CD4-positive, alpha-beta T cell (primary cell): ENCODE results near the gene CMSS1. TPM values are rescaled to one million over a fixed set of nuclear protein-coding genes. Genes with fewer than 3 reads are reported as not detected.

Experiments used
- ATAC-seq: fragments of 200-7000 bp; cut with Tn5 transposase; one replicate; pipeline ENCODE4 v1.10.0; 2022; ENCODE audit warnings: mild to moderate bottlenecking; ENCODE audit not compliant: poor library complexity
- CTCF ChIA-PET: fragments of 350-600 bp; sonication (Branson Sonifier 250); formaldehyde crosslinking; loops from one replicate; lab custom pipeline; 2021; ENCODE audit warnings: antibody characterized with exemption, inconsistent platforms; lab: Charles Lee
- POLR2A ChIA-PET: fragments of 350-600 bp; sonication (Branson Sonifier 250); formaldehyde crosslinking; loops from one replicate; lab custom pipeline; 2021; ENCODE audit warnings: antibody characterized with exemption, inconsistent platforms; lab: Charles Lee
- DNase-seq, 14 experiments: peaks; one replicate each; pipeline ENCODE4 v3.0.0-alpha.2; 2013 to 2020; ENCODE audit warnings: mixed read lengths in 2 of 14
- H3K27ac ChIP-seq, 2 donors: one replicate each; pipeline versions ENCODE4 v1.5.1 to v1.7.0; 2013; ENCODE audit warnings: low read length in 2 of 2, low read depth in 1 of 2, mild to moderate bottlenecking in 1 of 2
- H3K27me3 ChIP-seq, 2 experiments: 1 replicate in 1 of 2; 2 replicates in 1 of 2; pipeline versions ENCODE4 v1.6.1 to v1.7.0; 2013; ENCODE audit warnings: low read length in 2 of 2, control low read depth in 1 of 2, mild to moderate bottlenecking in 1 of 2, moderate library complexity in 1 of 2; ENCODE audit not compliant: insufficient read depth in 2 of 2, control insufficient read depth in 1 of 2
- H3K36me3 ChIP-seq: one replicate; pipeline ENCODE4 v1.6.1; 2013; ENCODE audit warnings: low read length, control low read depth; ENCODE audit not compliant: insufficient read depth
- H3K4me1 ChIP-seq: one replicate; pipeline ENCODE4 v1.6.1; 2013; ENCODE audit warnings: low read length, control low read depth; ENCODE audit not compliant: insufficient read depth
- H3K4me3 ChIP-seq: one replicate; pipeline ENCODE4 v1.5.1; 2013; ENCODE audit warnings: mild to moderate bottlenecking, low read length, moderate library complexity
- H3K9me3 ChIP-seq, 2 experiments: 1 replicate in 1 of 2; 2 replicates in 1 of 2; pipeline versions ENCODE4 v1.6.1 to v1.7.0; 2013; ENCODE audit warnings: low read length in 2 of 2, mild to moderate bottlenecking in 2 of 2, control low read depth in 1 of 2, moderate library complexity in 1 of 2; ENCODE audit not compliant: control insufficient read depth in 1 of 2, insufficient read depth in 1 of 2
- H3K27ac Mint-ChIP-seq: one replicate; pipeline ENCODE4 v1.8.0; 2020; ENCODE audit warnings: mixed read lengths
- H3K27me3 Mint-ChIP-seq: one replicate; pipeline ENCODE4 v1.8.0; 2021; ENCODE audit warnings: mixed read lengths
- H3K36me3 Mint-ChIP-seq: one replicate; pipeline ENCODE4 v1.8.0; 2021; ENCODE audit warnings: low read depth, mixed read lengths
- H3K4me1 Mint-ChIP-seq: one replicate; pipeline ENCODE4 v1.8.0; 2021; ENCODE audit warnings: low read depth, mixed read lengths
- H3K4me3 Mint-ChIP-seq: one replicate; pipeline ENCODE4 v1.8.0; 2020; ENCODE audit warnings: mild to moderate bottlenecking, mixed read lengths
- H3K9me3 Mint-ChIP-seq: one replicate; pipeline ENCODE4 v1.8.0; 2020; ENCODE audit warnings: mixed read lengths
- intact Hi-C, 2 experiments: fragments of 100-400 bp; cut with DNase I in 1 of 2; cut with micrococcal nuclease in 1 of 2; formaldehyde crosslinking; loops; one replicate each; pipeline versions ENCODE4 v1.15.1 to v1.9.0; 2023 to 2025; cut with DNase I, micrococcal nuclease
- total RNA-seq, 174 experiments: library from RNA in 2 of 174; stranded (reverse) in 2 of 174; gene quantifications; one replicate each; pipeline ENCODE4 v1.2.3 and lab custom pipeline; 2021 to 2026
- TF ChIP-seq, protein P1 (sequence below): fragments of 200-600 bp; IDR thresholded peaks from one replicate; pipeline ENCODE4 v1.8.0; 2022; ENCODE audit warnings: antibody characterized with exemption, mild to moderate bottlenecking

The CMSS1 gene
- total RNA-seq, 2 experiments from 2014 or later, result 12.2 TPM

- no peaks in the 10 kb centered on the region for H3K9me3 ChIP-seq
- no peaks in the 10 kb centered on the region for H3K4me1 ChIP-seq
- ChIA-PET POLR2A (no interaction called here), CTCF (no interaction called here)
- Mint-ChIP-seq H3K27me3 (no peaks in the 10 kb centered on the region), H3K9me3 (no peaks in the 10 kb centered on the region), H3K4me1 (no peaks in the 10 kb centered on the region), H3K27ac (no peak overlapping the region), H3K36me3 (no peaks in the 10 kb centered on the region), H3K4me3 (no peak overlapping the region)
- DNase-seq (no peak), ATAC-seq (no peak)
- H3K27me3 ChIP-seq, result no peaks in the 10 kb centered on the region
- TF ChIP-seq, protein P1, sequence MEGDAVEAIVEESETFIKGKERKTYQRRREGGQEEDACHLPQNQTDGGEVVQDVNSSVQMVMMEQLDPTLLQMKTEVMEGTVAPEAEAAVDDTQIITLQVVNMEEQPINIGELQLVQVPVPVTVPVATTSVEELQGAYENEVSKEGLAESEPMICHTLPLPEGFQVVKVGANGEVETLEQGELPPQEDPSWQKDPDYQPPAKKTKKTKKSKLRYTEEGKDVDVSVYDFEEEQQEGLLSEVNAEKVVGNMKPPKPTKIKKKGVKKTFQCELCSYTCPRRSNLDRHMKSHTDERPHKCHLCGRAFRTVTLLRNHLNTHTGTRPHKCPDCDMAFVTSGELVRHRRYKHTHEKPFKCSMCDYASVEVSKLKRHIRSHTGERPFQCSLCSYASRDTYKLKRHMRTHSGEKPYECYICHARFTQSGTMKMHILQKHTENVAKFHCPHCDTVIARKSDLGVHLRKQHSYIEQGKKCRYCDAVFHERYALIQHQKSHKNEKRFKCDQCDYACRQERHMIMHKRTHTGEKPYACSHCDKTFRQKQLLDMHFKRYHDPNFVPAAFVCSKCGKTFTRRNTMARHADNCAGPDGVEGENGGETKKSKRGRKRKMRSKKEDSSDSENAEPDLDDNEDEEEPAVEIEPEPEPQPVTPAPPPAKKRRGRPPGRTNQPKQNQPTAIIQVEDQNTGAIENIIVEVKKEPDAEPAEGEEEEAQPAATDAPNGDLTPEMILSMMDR, result no peak
- H3K27ac ChIP-seq, result no peak overlapping the region
- H3K4me3 ChIP-seq, result no peak overlapping the region
- no peaks in the 10 kb centered on the region for H3K36me3 ChIP-seq
- intact Hi-C loops, result no loop called here
These were observed 236.4 kb downstream of the CMSS1 start for GRCh38 chr3:100053951-100054620.

DNA sequence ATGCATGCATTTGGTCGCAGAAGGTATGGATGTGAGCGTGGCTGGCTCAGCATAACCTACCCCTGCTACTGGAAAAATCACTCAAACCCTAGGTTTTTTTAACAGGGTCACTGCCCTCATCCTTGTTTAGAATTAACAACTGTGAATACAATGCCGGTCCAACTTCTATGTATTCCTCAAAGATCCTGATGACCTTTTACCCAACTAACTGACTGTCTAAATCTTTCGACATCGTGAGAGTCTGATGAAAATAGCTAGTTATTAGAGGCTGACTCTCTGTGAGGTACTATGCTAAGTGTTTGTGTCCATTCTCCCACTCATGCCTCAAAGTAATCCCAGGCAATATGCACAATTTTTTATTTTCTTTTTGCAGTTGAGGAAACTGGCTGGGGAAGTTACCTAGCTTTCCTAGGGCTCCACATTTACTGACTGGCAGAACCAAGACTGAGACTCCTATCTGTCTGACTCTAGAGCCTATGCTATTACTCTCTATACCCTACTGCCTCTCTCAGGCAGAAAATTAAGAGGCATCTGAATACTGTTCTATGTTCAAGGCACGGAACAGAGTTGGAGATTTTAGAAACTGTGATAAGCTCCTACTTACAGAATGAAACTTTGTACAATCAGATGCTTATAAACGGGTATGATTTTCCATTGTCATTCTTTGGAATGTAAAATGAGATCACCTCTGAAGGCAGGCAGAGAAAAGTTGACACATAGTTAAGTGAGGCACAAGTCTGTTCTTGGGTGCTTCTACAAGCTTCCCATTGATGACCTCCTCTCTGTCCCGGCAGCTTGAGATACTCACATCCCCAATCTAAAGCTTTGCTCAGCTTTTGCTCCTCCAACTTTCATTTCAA, 240.3 kb downstream of the CMSS1 start:
- ChIA-PET CTCF (interaction anchor here (0.9 kb wide), 1 partner anchor 10 kb away, joined by 3 read pairs; no protein-coding TSS in a partner anchor), POLR2A (no interaction called here)
- Mint-ChIP-seq H3K27ac (no peak overlapping the region), H3K4me1 (no peaks in the 10 kb centered on the region), H3K36me3 (no peaks in the 10 kb centered on the region), H3K4me3 (no peak overlapping the region), H3K9me3 (no peaks in the 10 kb centered on the region), H3K27me3 (no peaks in the 10 kb centered on the region)
- no peaks in the 10 kb centered on the region for H3K9me3 ChIP-seq
- no peak overlapping the region for H3K27ac ChIP-seq
- no peak for DNase-seq
- no peaks in the 10 kb centered on the region for H3K27me3 ChIP-seq
- H3K36me3 ChIP-seq, result no peaks in the 10 kb centered on the region
- H3K4me3 ChIP-seq, result no peak overlapping the region
- ATAC-seq, result no peak
- peaks cover 5% of the 10 kb centered on the region for H3K4me1 ChIP-seq
- intact Hi-C loops, result no loop called here
- TF ChIP-seq, protein P1, result no peak

DNA sequence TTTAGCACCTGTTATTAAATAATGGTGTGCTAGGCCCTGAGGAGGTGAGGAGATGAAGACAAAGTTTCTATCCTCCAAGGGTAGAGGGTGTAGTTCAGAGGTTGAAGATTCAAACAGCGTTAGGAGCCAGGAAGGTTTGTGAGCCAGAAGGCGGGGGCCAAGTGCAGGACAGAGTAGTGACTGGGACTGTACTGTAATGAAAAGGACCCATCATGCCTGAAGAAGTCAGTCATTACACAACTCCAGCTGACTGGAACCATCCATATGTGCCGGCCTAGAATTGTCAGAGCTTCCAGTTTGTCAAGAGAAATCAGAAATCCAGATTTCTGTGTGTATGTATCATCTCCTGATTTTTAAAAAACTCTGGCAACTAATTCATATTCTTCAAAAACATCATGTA, 241.8 kb downstream of the CMSS1 start:
- CTCF ChIA-PET, result interaction anchor here (1.1 kb wide), 1 partner anchor 9 kb away, joined by 3 read pairs; no protein-coding TSS in a partner anchor

More for the DNA sequence above, 241.8 kb downstream of the CMSS1 start:
- Histone ChIP-seq H3K4me1 (peaks cover 5% of the 10 kb centered on the region), H3K27ac (no peak overlapping the region), H3K27me3 (no peaks in the 10 kb centered on the region), H3K4me3 (no peak overlapping the region), H3K36me3 (no peaks in the 10 kb centered on the region), H3K9me3 (no peaks in the 10 kb centered on the region)
- no peaks in the 10 kb centered on the region for H3K36me3 Mint-ChIP-seq
- no peaks in the 10 kb centered on the region for H3K4me1 Mint-ChIP-seq
- no peak overlapping the region for H3K27ac Mint-ChIP-seq
- TF ChIP-seq, protein P1, result no peak
- H3K4me3 Mint-ChIP-seq, result no peak overlapping the region
- POLR2A ChIA-PET, result no interaction called here
- no peak for ATAC-seq
- intact Hi-C loops, result no loop called here
- no peaks in the 10 kb centered on the region for H3K9me3 Mint-ChIP-seq
- H3K27me3 Mint-ChIP-seq, result no peaks in the 10 kb centered on the region
- DNase-seq, result no peak
